Heart right ventricle (tissue), 16 donors: ENCODE data around the gene MTX1. TPM values are rescaled to one million over a fixed set of nuclear protein-coding genes. Genes with fewer than 3 reads are reported as not detected.
A peak's percentile ranks its signal among the peaks of the same experiment; 100 is the strongest.
"Not testable (repeated sequence)": the region's sequence is repeated elsewhere in the genome, so short reads cannot be mapped to it uniquely, and the experiment has no call there.

ENCODE experiments used
- ATAC-seq, 8 donors: fragments of 200-7000 bp; cut with Tn5 transposase; one replicate each; pipeline ENCODE4 v1.9.1; 2020; ENCODE audit warnings: mild to moderate bottlenecking in 8 of 8, moderate library complexity in 8 of 8, moderate number of reproducible peaks in 1 of 8
- DNase-seq, 2 donors: peaks; one replicate each; pipeline ENCODE4 v3.0.0-alpha.2; 2020
- H3K27ac ChIP-seq, 10 donors: fragments of 200-600 bp; sonication (generic) in 2 of 10; one replicate each; pipeline versions ENCODE4 v1.5.0 to v1.8.0; 2020 to 2022; ENCODE audit warnings: mild to moderate bottlenecking in 3 of 10
- H3K27me3 ChIP-seq, 7 donors: fragments of 200-600 bp; one replicate each; pipeline ENCODE4 v1.8.0; 2021 to 2022; ENCODE audit warnings: mild to moderate bottlenecking in 2 of 7
- H3K36me3 ChIP-seq, 9 donors: fragments of 200-600 bp; sonication (generic) in 1 of 9; one replicate each; pipeline versions ENCODE4 v1.5.0 to v1.8.0; 2020 to 2022; ENCODE audit warnings: mild to moderate bottlenecking in 2 of 9
- H3K4me1 ChIP-seq, 9 donors: fragments of 200-600 bp; sonication (generic) in 1 of 9; one replicate each; pipeline versions ENCODE4 v1.5.0 to v1.8.0; 2020 to 2022; ENCODE audit warnings: mild to moderate bottlenecking in 4 of 9
- H3K4me3 ChIP-seq, 10 donors: fragments of 200-600 bp; sonication (generic) in 2 of 10; one replicate each; pipeline versions ENCODE4 v1.5.0 to v1.8.0; 2020 to 2022; ENCODE audit warnings: mild to moderate bottlenecking in 7 of 10, moderate library complexity in 2 of 10
- H3K9me3 ChIP-seq, 11 donors: fragments of 200-600 bp in 10 of 11; sonication (generic) in 2 of 11; one replicate each; pipeline versions ENCODE4 v1.5.0 to v1.8.0; 2013 to 2022; ENCODE audit warnings: mild to moderate bottlenecking in 2 of 11, control low read depth in 1 of 11, moderate library complexity in 1 of 11
- CTCF ChIP-seq, 9 donors: fragments of 200-600 bp; sonication (generic) in 2 of 9; IDR thresholded peaks; one replicate each; pipeline versions ENCODE4 v1.5.0 to v1.8.0; 2021 to 2022; ENCODE audit warnings: antibody characterized with exemption in 9 of 9, mild to moderate bottlenecking in 5 of 9, moderate library complexity in 1 of 9
- WGBS, 2 donors: extraction: QIAGEN DNeasy Blood & Tissue Kit; methylation state at CpG; one replicate each; pipeline ENCODE4 v1.1.7; 2013; ENCODE audit warnings: inconsistent platforms in 1 of 2; 5-methylcytosine and 5-hydroxymethylcytosine counted together
- intact Hi-C, 10 donors: fragments of 100-400 bp; cut with DNase I; formaldehyde crosslinking; loops; one replicate each; pipeline versions ENCODE4 v1.11.1 to v1.14.2; 2022
- polyA plus RNA-seq, 2 donors: library from polyadenylated mRNA; stranded (reverse); fragments of 200-250 nt; gene quantifications; one replicate each; pipeline ENCODE4 v1.2.3, GENCODE V29; 2013
- total RNA-seq, 10 donors: library from RNA; stranded (reverse); fragmentation: NEBNext Ultra II Directional in 3 of 10; extraction: Animal tissue kit (Norgen Biotek cat#: 25700) in 3 of 10; gene quantifications; one replicate each; pipeline versions ENCODE4 v1.2.1 to v1.2.4, GENCODE V29; 2021 to 2023
- donor health status: Arrhythmogenic right ventricular cardiomyopathy.
- donor health status: ischemic (EF 13 %, LVEDD 7.1; RV severe dilation, severe dysfunction).
- donor health status: healthy with polysubstance abuse.
- donor health status: DM: no; HTN: yes; CAD: no.
- donor health status: DM: no; HTN: no; CAD: no.
- donor health status: ischemic (EF 25% LVEDD 6.9; RV normal size, moderate dysfunction).
- donor health status: ischemic (EF 25% LVEDD 5.7; RV mildly dilated, moderate dysfunction).
- donor health status: healthy.
- donor health status: DM: yes; HTN: yes; CAD: no.
- donor health status: Ischemic cardiomyopathy.
- donor health status: ischemic (EF 35%, LVEDD 5.7; RV mildly dilated, moderate dysfunction).
- donor health status: nonischemic (EF 11% LVEDD 7.7; RV severe dilation, severe dysfunction).
- donor health status: DM: yes; HTN: yes; CAD: no.
- donor health status: PGD.
- donor health status: ischemic (EF 29% LVEDD 5.4; RV normal size, mild dysfunction).
- donor health status: nonischemic (EF 23%, LVEDD 6.1; RV moderate dilation, normal function).

MTX1 gene
- total and polyA plus RNA-seq, 12 donors = 13.1 to 49.7 (median 18.0) TPM

GRCh38 chr1:155191904-155192303 lies 16.6 kb upstream of the MTX1 start:
- Histone ChIP-seq H3K27ac (peak overlapping the region in 4 of 10 donors; percentile 85 to 90 (median 88)), H3K9me3 (no peaks in the 10 kb centered on the region), H3K36me3 (peaks cover 0 to 4% (median 0%) of the 10 kb centered on the region in 9 donors), H3K4me1 (peaks cover 6 to 40% (median 29%) of the 10 kb centered on the region in 9 donors), H3K4me3 (no peak overlapping the region), H3K27me3 (no peaks in the 10 kb centered on the region)
- intact Hi-C loops = no loop called here
- ATAC-seq (no peak), DNase-seq (no peak)
- TF ChIP-seq CTCF (IDR thresholded peaks at IDR 0.05) = no peak
- 91 to 95% methylated on average over 15 to 17 of the region's 17 CpGs for WGBS, 2 donors

- Histone ChIP-seq H3K36me3 (peaks cover 0 to 10% (median 0%) of the 10 kb centered on the region in 9 donors), H3K4me3 (peak overlapping the region in 9 of 10 donors; percentile 37 to 77 (median 60)), H3K27ac (peak overlapping the region; percentile 66 to 91 (median 86)), H3K4me1 (peaks cover 6 to 40% (median 29%) of the 10 kb centered on the region in 9 donors), H3K9me3 (no peaks in the 10 kb centered on the region), H3K27me3 (no peaks in the 10 kb centered on the region)
- ATAC-seq (peak in 5 of 8 donors; percentile 1 to 4 (median 2)), DNase-seq (no peak)
- intact Hi-C loops = no loop called here
- no peak for TF ChIP-seq CTCF (IDR thresholded peaks at IDR 0.05)
- 51 to 59% methylated on average over 20 of the region's 20 CpGs for WGBS, 2 donors
Observed at GRCh38 chr1:155192346-155193274, 15.9 kb upstream of the MTX1 start.

GRCh38 chr1:155193275-155193990 lies 15.1 kb upstream of the MTX1 start:
- WGBS, 2 donors = 1% methylated on average over 38 of the region's 38 CpGs

GRCh38 chr1:155193991-155194240 lies 14.6 kb upstream of the MTX1 start:
- peaks cover 6 to 40% (median 29%) of the 10 kb centered on the region in 9 donors for H3K4me1 ChIP-seq
- 10 to 11% methylated on average over 16 of the region's 16 CpGs for WGBS, 2 donors
- intact Hi-C loops = not testable (repeated sequence)

More at GRCh38 chr1:155193275-155193990, 15.1 kb upstream of the MTX1 start:
- DNase-seq (peak; percentile 87 to 90), ATAC-seq (peak; percentile 84 to 93 (median 88))
- no peaks in the 10 kb centered on the region for H3K27me3 ChIP-seq
- H3K4me3 ChIP-seq = peak overlapping the region in 9 of 10 donors; percentile 37 to 77 (median 60)
- H3K4me1 ChIP-seq = peaks cover 6 to 40% (median 29%) of the 10 kb centered on the region in 9 donors
- peak overlapping the region; percentile 66 to 91 (median 86) for H3K27ac ChIP-seq
- intact Hi-C loops = no loop called here
- TF ChIP-seq CTCF (IDR thresholded peaks at IDR 0.05) = peak; percentile 94 to 99 (median 98)
- no peaks in the 10 kb centered on the region for H3K9me3 ChIP-seq
- H3K36me3 ChIP-seq = peaks cover 0 to 16% (median 0%) of the 10 kb centered on the region in 9 donors

More at GRCh38 chr1:155193991-155194240, 14.6 kb upstream of the MTX1 start:
- H3K4me3 ChIP-seq = peak overlapping the region in 9 of 10 donors; percentile 37 to 77 (median 60)
- H3K9me3 ChIP-seq, ATAC-seq, DNase-seq, H3K27me3 ChIP-seq: not testable (repeated sequence)
- peaks cover 0 to 18% (median 0%) of the 10 kb centered on the region in 9 donors for H3K36me3 ChIP-seq
- H3K27ac ChIP-seq = peak overlapping the region; percentile 66 to 91 (median 86)
